ENCODE results near the gene GTF3C2. TPM values are rescaled to one million over a fixed set of nuclear protein-coding genes. Genes with fewer than 3 reads are reported as not detected.

Gene GTF3C2
- total RNA-seq, 1 donor from 2014 or later = 76.2 TPM

- DNase-seq (ENCODE audit: low spot score in 2 of 2) = no peak
- TF ChIP-seq CTCF (IDR thresholded peaks at IDR 0.05) = no peak
- no peak overlapping the region for H3K27ac ChIP-seq
These were observed 75.1 kb downstream of the GTF3C2 start for GRCh38 chr2:27281442-27281841.

GRCh38 chr2:27280826-27281225, 75.7 kb downstream of the GTF3C2 start:
- no peak for DNase-seq (ENCODE audit: low spot score in 2 of 2)
- no peak for TF ChIP-seq CTCF (IDR thresholded peaks at IDR 0.05)
- Histone ChIP-seq H3K4me3 (no peak overlapping the region), H3K27me3 (no peaks in the 10 kb centered on the region), H3K4me1 (no peaks in the 10 kb centered on the region), H3K36me3 (no peaks in the 10 kb centered on the region), H3K27ac (no peak overlapping the region), H3K9me3 (no peaks in the 10 kb centered on the region)
- intact Hi-C loops (cut with DNase I) = loop anchor here (1.0 to 10.0 kb wide), 3 partner anchors 182 to 436 kb away; partner anchors contain the start of gene DPYSL5

More at GRCh38 chr2:27281442-27281841, 75.1 kb downstream of the GTF3C2 start:
- intact Hi-C loops (cut with DNase I) = loop anchor here (10.0 kb wide), 1 partner anchor 437 kb away; the partner anchor contains the start of gene DPYSL5
- H3K4me3 ChIP-seq = no peak overlapping the region
- H3K9me3 ChIP-seq = no peaks in the 10 kb centered on the region
- H3K27me3 ChIP-seq = no peaks in the 10 kb centered on the region
- H3K4me1 ChIP-seq = no peaks in the 10 kb centered on the region
- no peaks in the 10 kb centered on the region for H3K36me3 ChIP-seq

GRCh38 chr2:27278010-27278409, 78.6 kb downstream of the GTF3C2 start:
- no peak for TF ChIP-seq CTCF (IDR thresholded peaks at IDR 0.05)

More at GRCh38 chr2:27278010-27278409, 78.6 kb downstream of the GTF3C2 start:
- intact Hi-C loops (cut with DNase I) = loop anchor here (5.0 kb wide), 1 partner anchor 61 kb away; the partner anchor contains the start of gene CAD
- no peaks in the 10 kb centered on the region for H3K9me3 ChIP-seq
- no peaks in the 10 kb centered on the region for H3K4me1 ChIP-seq
- no peaks in the 10 kb centered on the region for H3K36me3 ChIP-seq
- no peak for DNase-seq (ENCODE audit: low spot score in 2 of 2)
- no peak overlapping the region for H3K27ac ChIP-seq
- no peaks in the 10 kb centered on the region for H3K27me3 ChIP-seq
- H3K4me3 ChIP-seq = no peak overlapping the region

Other genes starting within 250 kb of the GTF3C2 start
- 3.5 TPM for gene CGREF1, start 237.6 kb downstream of the GTF3C2 start, total RNA-seq
- gene ABHD1, start 232.9 kb downstream of the GTF3C2 start, total RNA-seq = not detected
- 116 TPM for gene PREB, start 222.1 kb downstream of the GTF3C2 start, total RNA-seq
- gene PRR30, start 217.4 kb downstream of the GTF3C2 start, total RNA-seq = not detected
- not detected for gene TCF23, start 207.8 kb downstream of the GTF3C2 start, total RNA-seq
- gene ATRAID, start 144.7 kb downstream of the GTF3C2 start, total RNA-seq = 284 TPM
- gene SLC5A6, start 144.5 kb downstream of the GTF3C2 start, total RNA-seq = 85.7 TPM
- gene CAD, start 139.4 kb downstream of the GTF3C2 start, total RNA-seq = 63.4 TPM
- gene SLC30A3, start 93.7 kb downstream of the GTF3C2 start, total RNA-seq = 7.6 TPM
- gene DNAJC5G, start 81.3 kb downstream of the GTF3C2 start, total RNA-seq = not detected
- gene TRIM54, start 74.3 kb downstream of the GTF3C2 start, total RNA-seq = not detected
- not detected for gene UCN, start 48.3 kb downstream of the GTF3C2 start, total RNA-seq
- 239 TPM for gene MPV17, start 33.7 kb downstream of the GTF3C2 start, total RNA-seq
- 34.8 TPM for gene EIF2B4, start 13.6 kb upstream of the GTF3C2 start, total RNA-seq
- 94.0 TPM for gene SNX17, start 13.9 kb upstream of the GTF3C2 start, total RNA-seq
- gene ZNF513, start 24.0 kb upstream of the GTF3C2 start, total RNA-seq = 17.7 TPM
- gene PPM1G, start 52.8 kb upstream of the GTF3C2 start, total RNA-seq = 24.7 TPM
- 42.1 TPM for gene NRBP1, start 71.9 kb upstream of the GTF3C2 start, total RNA-seq
- gene KRTCAP3, start 85.6 kb upstream of the GTF3C2 start, total RNA-seq = not detected
- 204 TPM for gene IFT172, start 133.0 kb upstream of the GTF3C2 start, total RNA-seq
- 18.1 TPM for gene FNDC4, start 138.4 kb upstream of the GTF3C2 start, total RNA-seq
- not detected for gene GCKR, start 140.1 kb upstream of the GTF3C2 start, total RNA-seq
- gene ZNF512, start 226.3 kb upstream of the GTF3C2 start, total RNA-seq = 64.8 TPM